HCT116 (cell line): ENCODE data around the gene DNM3. TPM values are rescaled to one million over a fixed set of nuclear protein-coding genes. Genes with fewer than 3 reads are reported as not detected.

Experiments used
- ATAC-seq: fragments of 200-7000 bp; cut with Tn5 transposase; 2 replicates; pipeline ENCODE4 v1.9.1; 2020; ENCODE audit warnings: mild to moderate bottlenecking, moderate library complexity
- BruUV-seq: library from RNA; stranded (reverse); fragments of 400-500 nt; replicated peaks from 2 replicates; lab custom pipeline; 2021; lab: Mats Ljungman, UMichigan
- CTCF ChIA-PET: fragments of 300-600 bp; sonication (Branson Sonifier 250); formaldehyde crosslinking; loops from one replicate; lab custom pipeline; 2021; ENCODE audit warnings: antibody characterized with exemption; lab: Charles Lee
- POLR2A ChIA-PET: fragments of 300-600, 350-600 bp; sonication (Branson Sonifier 250); formaldehyde crosslinking; loops from one replicate; lab custom pipeline; 2021; ENCODE audit warnings: antibody characterized with exemption; lab: Charles Lee
- RAD21 ChIA-PET, 2 experiments: fragments of 300-600 bp; sonication (Branson Sonifier 250); formaldehyde crosslinking; loops; one replicate each; lab custom pipeline; 2023; ENCODE audit warnings: low total read pairs in 2 of 2; ENCODE audit not compliant: uncharacterized antibody in 2 of 2, unreplicated experiment in 2 of 2, low non-redundant PET in 1 of 2; lab: Charles Lee
- DNase-seq: peaks from one replicate; pipeline ENCODE4 v3.0.0-alpha.2; 2010; ENCODE audit warnings: low read depth, low spot score
- H2AFZ ChIP-seq: fragments of 200-600 bp; shearing (Covaris generic), sonication (generic); 2 replicates; pipeline ENCODE4 v1.6.1; 2017; ENCODE audit warnings: low read depth, mixed run types, mixed read lengths, antibody characterized with exemption, low read length; ENCODE audit not compliant: poor library complexity, severe bottlenecking
- H3K27ac ChIP-seq: 2 replicates; pipeline ENCODE4 v1.5.1; 2012; ENCODE audit warnings: low read depth, low read length
- H3K27me3 ChIP-seq: fragments of 200-600 bp; sonication (generic); 2 replicates; pipeline ENCODE4 v1.6.1; 2016; ENCODE audit warnings: mixed run types, low read length, mixed read lengths; ENCODE audit not compliant: insufficient read depth
- H3K36me3 ChIP-seq, 2 experiments: fragments of 200-500 bp in 1 of 2; fragments of 200-600 bp in 1 of 2; sonication (Bioruptor generic) in 1 of 2; sonication (generic) in 1 of 2; 2 replicates each; pipeline versions ENCODE4 v1.5.1 to v1.6.1; 2014 to 2016; ENCODE audit warnings: low read length in 2 of 2, inconsistent platforms in 1 of 2, mixed read lengths in 1 of 2, mixed run types in 1 of 2; ENCODE audit not compliant: insufficient read depth in 2 of 2, control insufficient read depth in 1 of 2
- H3K4me1 ChIP-seq, 2 experiments: fragments of 200-600 bp in 1 of 2; sonication (generic) in 1 of 2; 2 replicates each; pipeline versions ENCODE4 v1.5.1 to v1.6.1; 2012 to 2017; ENCODE audit warnings: low read length in 2 of 2, inconsistent platforms in 1 of 2, mild to moderate bottlenecking in 1 of 2, mixed read lengths in 1 of 2, mixed run types in 1 of 2, moderate library complexity in 1 of 2; ENCODE audit not compliant: insufficient read depth in 2 of 2, control insufficient read depth in 1 of 2
- H3K4me2 ChIP-seq: fragments of 200-600 bp; sonication (generic); 2 replicates; pipeline ENCODE4 v1.6.1; 2017; ENCODE audit warnings: mixed run types, low read length, mixed read lengths
- H3K4me3 ChIP-seq, 2 experiments: fragments of 200-600 bp in 1 of 2; sonication (generic) in 1 of 2; replicated peaks in 1 of 2; 2 replicates each; pipeline ENCODE4 v1.5.1; 2011 to 2016; ENCODE audit warnings: low read length in 2 of 2, control low read depth in 1 of 2, low read depth in 1 of 2, mild to moderate bottlenecking in 1 of 2, mixed read lengths in 1 of 2, mixed run types in 1 of 2
- H3K79me2 ChIP-seq: fragments of 200-600 bp; sonication (generic); 2 replicates; pipeline ENCODE4 v1.6.1; 2017; ENCODE audit warnings: mild to moderate bottlenecking, mixed run types, low read length, moderate library complexity, mixed read lengths; ENCODE audit not compliant: insufficient read depth
- H3K9ac ChIP-seq: fragments of 200-600 bp; sonication (generic); 2 replicates; pipeline ENCODE4 v1.6.1; 2016; ENCODE audit warnings: low read length, mixed read lengths
- H3K9me2 ChIP-seq: fragments of 200-600 bp; sonication (generic), shearing (Covaris generic); 2 replicates; pipeline ENCODE4 v1.6.1; 2017; ENCODE audit warnings: mixed run types, mild to moderate bottlenecking, moderate library complexity; ENCODE audit not compliant: insufficient read depth
- H3K9me3 ChIP-seq, 2 experiments: fragments of 200-500 bp in 1 of 2; fragments of 200-600 bp in 1 of 2; sonication (Bioruptor generic) in 1 of 2; sonication (generic) in 1 of 2; 2 replicates each; pipeline ENCODE4 v1.6.1; 2014 to 2017; ENCODE audit warnings: low read length in 2 of 2, mixed read lengths in 2 of 2, inconsistent platforms in 1 of 2, low read depth in 1 of 2, mild to moderate bottlenecking in 1 of 2, mixed run types in 1 of 2, moderate library complexity in 1 of 2; ENCODE audit not compliant: control insufficient read depth in 1 of 2, insufficient read depth in 1 of 2
- H4K20me1 ChIP-seq: fragments of 200-600 bp; sonication (generic), shearing (Covaris generic); 2 replicates; pipeline ENCODE4 v1.6.1; 2017; ENCODE audit warnings: mixed run types, mild to moderate bottlenecking, moderate library complexity; ENCODE audit not compliant: insufficient read depth
- CBX3 ChIP-seq: IDR thresholded peaks from 2 replicates; pipeline ENCODE4 v1.6.1; 2012; ENCODE audit warnings: low read depth
- EGR1 ChIP-seq: IDR thresholded peaks from 2 replicates; pipeline ENCODE4 v1.6.1; 2012; ENCODE audit warnings: low read depth
- ELF1 ChIP-seq: IDR thresholded peaks from 2 replicates; pipeline ENCODE4 v1.6.1; 2012; ENCODE audit warnings: low read depth, borderline replicate concordance
- EZH2 ChIP-seq: fragments of 200-600 bp; sonication (generic); IDR thresholded peaks from 2 replicates; pipeline ENCODE4 v1.6.1; 2017; ENCODE audit warnings: antibody characterized with exemption, mixed run types
- EZH2phosphoT487 ChIP-seq: fragments of 200-600 bp; IDR thresholded peaks from 2 replicates; pipeline ENCODE4 v1.6.1; 2018; ENCODE audit warnings: antibody characterized with exemption, borderline replicate concordance
- FOSL1 ChIP-seq: IDR thresholded peaks from 2 replicates; pipeline ENCODE4 v1.6.1; 2012; ENCODE audit warnings: low read depth
- JUND ChIP-seq: IDR thresholded peaks from 2 replicates; pipeline ENCODE4 v1.6.1; 2012
- POLR2A ChIP-seq: IDR thresholded peaks from 2 replicates; pipeline ENCODE4 v1.7.0; 2011; ENCODE audit warnings: borderline replicate concordance; ENCODE audit not compliant: insufficient read depth, insufficient read length; ENCODE audit errors: extremely low read depth
- POLR2AphosphoS5 ChIP-seq: IDR thresholded peaks from 2 replicates; pipeline ENCODE4 v1.6.1; 2011; ENCODE audit warnings: mild to moderate bottlenecking, low read depth, low read length, moderate library complexity
- RAD21 ChIP-seq: IDR thresholded peaks from 2 replicates; pipeline ENCODE4 v1.6.1; 2012; ENCODE audit warnings: low read depth, mild to moderate bottlenecking
- REST ChIP-seq: IDR thresholded peaks from 2 replicates; pipeline ENCODE4 v1.6.1; 2012; ENCODE audit warnings: low read depth
- SIN3A ChIP-seq: IDR thresholded peaks from 2 replicates; pipeline ENCODE4 v1.6.1; 2012; ENCODE audit warnings: low read depth
- SP1 ChIP-seq: IDR thresholded peaks from 2 replicates; pipeline ENCODE4 v1.6.1; 2012; ENCODE audit warnings: low read depth
- YY1 ChIP-seq: IDR thresholded peaks from 2 replicates; pipeline ENCODE4 v1.6.1; 2011; ENCODE audit warnings: low read length, low read depth, moderate library complexity, mild to moderate bottlenecking; ENCODE audit not compliant: insufficient replicate concordance; ENCODE audit errors: extremely low read depth
- ZNF274 ChIP-seq: fragments of 200-500 bp; sonication (Bioruptor generic); IDR thresholded peaks from 2 replicates; pipeline ENCODE4 v1.6.1; 2014; ENCODE audit warnings: mild to moderate bottlenecking, low read depth, low read length, inconsistent platforms
- intact Hi-C: fragments of 100-400 bp; cut with micrococcal nuclease; formaldehyde crosslinking; loops from 2 replicates; pipeline ENCODE4 v1.10.0; 2022
- total RNA-seq: library from RNA; stranded (reverse); gene quantifications from one replicate; pipeline ENCODE4 v1.2.1, GENCODE V29; 2021; ENCODE audit not compliant: unreplicated experiment
- TF ChIP-seq, protein P1 (sequence below): IDR thresholded peaks from 2 replicates; pipeline ENCODE4 v1.6.1; 2011; ENCODE audit warnings: mild to moderate bottlenecking, low read length, moderate library complexity; ENCODE audit not compliant: insufficient replicate concordance; ENCODE audit errors: extremely low read depth
- TF ChIP-seq, protein P2 (sequence below), 3 experiments: fragments of 200-600 bp in 1 of 3; sonication (generic) in 1 of 3; IDR thresholded peaks in 2 of 3; conservative IDR thresholded peaks in 1 of 3; 2 replicates each; pipeline ENCODE4 v1.5.1; 2012 to 2017; ENCODE audit warnings: low read depth in 2 of 3, low read length in 2 of 3, antibody characterized with exemption in 1 of 3, borderline replicate concordance in 1 of 3, control low read depth in 1 of 3, mild to moderate bottlenecking in 1 of 3, mixed read lengths in 1 of 3, mixed run types in 1 of 3, moderate library complexity in 1 of 3; ENCODE audit not compliant: insufficient read depth in 1 of 3
- TF ChIP-seq, protein P3 (sequence below): IDR thresholded peaks from 2 replicates; pipeline ENCODE4 v1.6.1; 2012

Gene DNM3
- total RNA-seq, 1 experiment from 2014 or later, result 3.1 TPM

- TF ChIP-seq ZNF274, result no peak
These were observed 337.6 kb downstream of the DNM3 start (continued) for GRCh38 chr1:172178886-172179285.

- no peak overlapping the region for H3K4me2 ChIP-seq
- H4K20me1 ChIP-seq, result no peaks in the 10 kb centered on the region
- H3K79me2 ChIP-seq, result no peaks in the 10 kb centered on the region
- H3K4me1 ChIP-seq, result no peaks in the 10 kb centered on the region
- no peaks in the 10 kb centered on the region for H3K9me2 ChIP-seq
- H3K27me3 ChIP-seq, result no peaks in the 10 kb centered on the region
- H2AFZ ChIP-seq, result no peak overlapping the region
- H3K4me3 ChIP-seq, result no peak overlapping the region
- H3K36me3 ChIP-seq, result no peaks in the 10 kb centered on the region
- no peak overlapping the region for H3K9ac ChIP-seq
- no peak for TF ChIP-seq ELF1
- no peak for TF ChIP-seq CBX3
- TF ChIP-seq ZNF274, result no peak
- TF ChIP-seq EZH2phosphoT487, result no peak
- TF ChIP-seq REST, result no peak
- no peak for TF ChIP-seq POLR2AphosphoS5
- TF ChIP-seq, protein P1, sequence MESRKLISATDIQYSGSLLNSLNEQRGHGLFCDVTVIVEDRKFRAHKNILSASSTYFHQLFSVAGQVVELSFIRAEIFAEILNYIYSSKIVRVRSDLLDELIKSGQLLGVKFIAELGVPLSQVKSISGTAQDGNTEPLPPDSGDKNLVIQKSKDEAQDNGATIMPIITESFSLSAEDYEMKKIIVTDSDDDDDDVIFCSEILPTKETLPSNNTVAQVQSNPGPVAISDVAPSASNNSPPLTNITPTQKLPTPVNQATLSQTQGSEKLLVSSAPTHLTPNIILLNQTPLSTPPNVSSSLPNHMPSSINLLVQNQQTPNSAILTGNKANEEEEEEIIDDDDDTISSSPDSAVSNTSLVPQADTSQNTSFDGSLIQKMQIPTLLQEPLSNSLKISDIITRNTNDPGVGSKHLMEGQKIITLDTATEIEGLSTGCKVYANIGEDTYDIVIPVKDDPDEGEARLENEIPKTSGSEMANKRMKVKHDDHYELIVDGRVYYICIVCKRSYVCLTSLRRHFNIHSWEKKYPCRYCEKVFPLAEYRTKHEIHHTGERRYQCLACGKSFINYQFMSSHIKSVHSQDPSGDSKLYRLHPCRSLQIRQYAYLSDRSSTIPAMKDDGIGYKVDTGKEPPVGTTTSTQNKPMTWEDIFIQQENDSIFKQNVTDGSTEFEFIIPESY, result no peak
- no peak for TF ChIP-seq FOSL1
- no peak for TF ChIP-seq RAD21
- TF ChIP-seq EZH2, result no peak
- no peak for TF ChIP-seq SP1
- TF ChIP-seq YY1, result no peak
- no peak for TF ChIP-seq EGR1
- no peak for TF ChIP-seq POLR2A
- no peak for TF ChIP-seq SIN3A
- TF ChIP-seq, protein P2, sequence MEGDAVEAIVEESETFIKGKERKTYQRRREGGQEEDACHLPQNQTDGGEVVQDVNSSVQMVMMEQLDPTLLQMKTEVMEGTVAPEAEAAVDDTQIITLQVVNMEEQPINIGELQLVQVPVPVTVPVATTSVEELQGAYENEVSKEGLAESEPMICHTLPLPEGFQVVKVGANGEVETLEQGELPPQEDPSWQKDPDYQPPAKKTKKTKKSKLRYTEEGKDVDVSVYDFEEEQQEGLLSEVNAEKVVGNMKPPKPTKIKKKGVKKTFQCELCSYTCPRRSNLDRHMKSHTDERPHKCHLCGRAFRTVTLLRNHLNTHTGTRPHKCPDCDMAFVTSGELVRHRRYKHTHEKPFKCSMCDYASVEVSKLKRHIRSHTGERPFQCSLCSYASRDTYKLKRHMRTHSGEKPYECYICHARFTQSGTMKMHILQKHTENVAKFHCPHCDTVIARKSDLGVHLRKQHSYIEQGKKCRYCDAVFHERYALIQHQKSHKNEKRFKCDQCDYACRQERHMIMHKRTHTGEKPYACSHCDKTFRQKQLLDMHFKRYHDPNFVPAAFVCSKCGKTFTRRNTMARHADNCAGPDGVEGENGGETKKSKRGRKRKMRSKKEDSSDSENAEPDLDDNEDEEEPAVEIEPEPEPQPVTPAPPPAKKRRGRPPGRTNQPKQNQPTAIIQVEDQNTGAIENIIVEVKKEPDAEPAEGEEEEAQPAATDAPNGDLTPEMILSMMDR (IDR thresholded peaks at IDR 0.05 in 2 of 3, conservative IDR thresholded peaks at IDR 0.05 in 1 of 3; ENCODE audit: borderline replicate concordance in 1 of 3, insufficient read depth in 1 of 3, low read depth in 2 of 3, low read length in 2 of 3), result no peak
- TF ChIP-seq, protein P3, sequence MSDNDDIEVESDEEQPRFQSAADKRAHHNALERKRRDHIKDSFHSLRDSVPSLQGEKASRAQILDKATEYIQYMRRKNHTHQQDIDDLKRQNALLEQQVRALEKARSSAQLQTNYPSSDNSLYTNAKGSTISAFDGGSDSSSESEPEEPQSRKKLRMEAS, result no peak
- TF ChIP-seq JUND, result no peak
- no peak overlapping the region for H3K27ac ChIP-seq
- BruUV-seq, result no TSS peak
- RAD21 ChIA-PET, result no interaction called here
- intact Hi-C loops, result no loop called here
- ATAC-seq (no peak), DNase-seq (no peak)
- CTCF ChIA-PET, result no interaction called here
- POLR2A ChIA-PET, result no interaction called here
- no peaks in the 10 kb centered on the region for H3K9me3 ChIP-seq
These were observed 338.6 kb downstream of the DNM3 start for GRCh38 chr1:172179918-172180317.
